ENCODE results near the gene ZSCAN10.

ZSCAN10 gene

GRCh38 chr16:3070608-3071111, 28.4 kb downstream of the ZSCAN10 start:
- TF ChIP-seq RAD21 (IDR thresholded peaks at IDR 0.05; ENCODE audit: low read depth), result no peak
- TF ChIP-seq, protein P1, sequence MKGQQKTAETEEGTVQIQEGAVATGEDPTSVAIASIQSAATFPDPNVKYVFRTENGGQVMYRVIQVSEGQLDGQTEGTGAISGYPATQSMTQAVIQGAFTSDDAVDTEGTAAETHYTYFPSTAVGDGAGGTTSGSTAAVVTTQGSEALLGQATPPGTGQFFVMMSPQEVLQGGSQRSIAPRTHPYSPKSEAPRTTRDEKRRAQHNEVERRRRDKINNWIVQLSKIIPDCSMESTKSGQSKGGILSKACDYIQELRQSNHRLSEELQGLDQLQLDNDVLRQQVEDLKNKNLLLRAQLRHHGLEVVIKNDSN (IDR thresholded peaks at IDR 0.05), result no peak
- TF ChIP-seq, protein P2, sequence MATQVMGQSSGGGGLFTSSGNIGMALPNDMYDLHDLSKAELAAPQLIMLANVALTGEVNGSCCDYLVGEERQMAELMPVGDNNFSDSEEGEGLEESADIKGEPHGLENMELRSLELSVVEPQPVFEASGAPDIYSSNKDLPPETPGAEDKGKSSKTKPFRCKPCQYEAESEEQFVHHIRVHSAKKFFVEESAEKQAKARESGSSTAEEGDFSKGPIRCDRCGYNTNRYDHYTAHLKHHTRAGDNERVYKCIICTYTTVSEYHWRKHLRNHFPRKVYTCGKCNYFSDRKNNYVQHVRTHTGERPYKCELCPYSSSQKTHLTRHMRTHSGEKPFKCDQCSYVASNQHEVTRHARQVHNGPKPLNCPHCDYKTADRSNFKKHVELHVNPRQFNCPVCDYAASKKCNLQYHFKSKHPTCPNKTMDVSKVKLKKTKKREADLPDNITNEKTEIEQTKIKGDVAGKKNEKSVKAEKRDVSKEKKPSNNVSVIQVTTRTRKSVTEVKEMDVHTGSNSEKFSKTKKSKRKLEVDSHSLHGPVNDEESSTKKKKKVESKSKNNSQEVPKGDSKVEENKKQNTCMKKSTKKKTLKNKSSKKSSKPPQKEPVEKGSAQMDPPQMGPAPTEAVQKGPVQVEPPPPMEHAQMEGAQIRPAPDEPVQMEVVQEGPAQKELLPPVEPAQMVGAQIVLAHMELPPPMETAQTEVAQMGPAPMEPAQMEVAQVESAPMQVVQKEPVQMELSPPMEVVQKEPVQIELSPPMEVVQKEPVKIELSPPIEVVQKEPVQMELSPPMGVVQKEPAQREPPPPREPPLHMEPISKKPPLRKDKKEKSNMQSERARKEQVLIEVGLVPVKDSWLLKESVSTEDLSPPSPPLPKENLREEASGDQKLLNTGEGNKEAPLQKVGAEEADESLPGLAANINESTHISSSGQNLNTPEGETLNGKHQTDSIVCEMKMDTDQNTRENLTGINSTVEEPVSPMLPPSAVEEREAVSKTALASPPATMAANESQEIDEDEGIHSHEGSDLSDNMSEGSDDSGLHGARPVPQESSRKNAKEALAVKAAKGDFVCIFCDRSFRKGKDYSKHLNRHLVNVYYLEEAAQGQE (IDR thresholded peaks at IDR 0.05; ENCODE audit: low read depth), result no peak
- no peak for TF ChIP-seq YY1 (IDR thresholded peaks at IDR 0.05; ENCODE audit: low read depth)
- TF ChIP-seq TCF12 (IDR thresholded peaks at IDR 0.05; ENCODE audit: low read depth), result no peak
- TF ChIP-seq FOXM1 (IDR thresholded peaks at IDR 0.05; ENCODE audit: borderline replicate concordance, low read depth), result no peak
- TF ChIP-seq EGR1 (IDR thresholded peaks at IDR 0.05), result no peak
- no peak for TF ChIP-seq NFIC (IDR thresholded peaks at IDR 0.05)

GRCh38 chr16:3068487-3068886, 30.6 kb downstream of the ZSCAN10 start:
- TF ChIP-seq NFIC (IDR thresholded peaks at IDR 0.05) (no peak), CEBPB (IDR thresholded peaks at IDR 0.05) (no peak), EP300 (IDR thresholded peaks at IDR 0.05; ENCODE audit: borderline replicate concordance) (no peak), RAD21 (IDR thresholded peaks at IDR 0.05; ENCODE audit: low read depth) (no peak), ZBTB7A (IDR thresholded peaks at IDR 0.05; ENCODE audit: low read depth) (no peak), FOXM1 (IDR thresholded peaks at IDR 0.05; ENCODE audit: borderline replicate concordance, low read depth) (no peak), EGR1 (IDR thresholded peaks at IDR 0.05) (no peak), TEAD4 (IDR thresholded peaks at IDR 0.05) (no peak), YY1 (IDR thresholded peaks at IDR 0.05; ENCODE audit: low read depth) (no peak), TAF1 (IDR thresholded peaks at IDR 0.05; ENCODE audit: low read depth) (no peak), TCF12 (IDR thresholded peaks at IDR 0.05; ENCODE audit: low read depth) (no peak), CREB1 (IDR thresholded peaks at IDR 0.05; ENCODE audit: low read depth) (no peak)
- TF ChIP-seq, protein P3, sequence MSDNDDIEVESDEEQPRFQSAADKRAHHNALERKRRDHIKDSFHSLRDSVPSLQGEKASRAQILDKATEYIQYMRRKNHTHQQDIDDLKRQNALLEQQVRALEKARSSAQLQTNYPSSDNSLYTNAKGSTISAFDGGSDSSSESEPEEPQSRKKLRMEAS (IDR thresholded peaks at IDR 0.05), result no peak
- TF ChIP-seq, protein P2 (IDR thresholded peaks at IDR 0.05; ENCODE audit: low read depth), result no peak
- TF ChIP-seq, protein P1 (IDR thresholded peaks at IDR 0.05), result no peak

GRCh38 chr16:3066440-3066748, 32.7 kb downstream of the ZSCAN10 start:
- TF ChIP-seq CEBPB (IDR thresholded peaks at IDR 0.05), result no peak
- TF ChIP-seq FOXM1 (IDR thresholded peaks at IDR 0.05; ENCODE audit: borderline replicate concordance, low read depth), result no peak
- no peak for TF ChIP-seq TEAD4 (IDR thresholded peaks at IDR 0.05)

- TF ChIP-seq RAD21 (IDR thresholded peaks at IDR 0.05; ENCODE audit: low read depth) (no peak), NFIC (IDR thresholded peaks at IDR 0.05) (no peak), YY1 (IDR thresholded peaks at IDR 0.05; ENCODE audit: low read depth) (no peak), TEAD4 (IDR thresholded peaks at IDR 0.05) (no peak), EP300 (IDR thresholded peaks at IDR 0.05; ENCODE audit: borderline replicate concordance) (no peak), EGR1 (IDR thresholded peaks at IDR 0.05) (no peak), TCF12 (IDR thresholded peaks at IDR 0.05; ENCODE audit: low read depth) (no peak), CREB1 (IDR thresholded peaks at IDR 0.05; ENCODE audit: low read depth) (no peak), CEBPB (IDR thresholded peaks at IDR 0.05) (no peak), FOXM1 (IDR thresholded peaks at IDR 0.05; ENCODE audit: borderline replicate concordance, low read depth) (no peak), ZBTB7A (IDR thresholded peaks at IDR 0.05; ENCODE audit: low read depth) (no peak)
- TF ChIP-seq, protein P1 (IDR thresholded peaks at IDR 0.05), result no peak
- TF ChIP-seq, protein P2 (IDR thresholded peaks at IDR 0.05; ENCODE audit: low read depth), result no peak
- TF ChIP-seq, protein P3 (IDR thresholded peaks at IDR 0.05), result no peak
These were observed 33.2 kb downstream of the ZSCAN10 start for GRCh38 chr16:3065742-3066439.
